NCI-H128 (cell line): ENCODE measurements around the gene KCTD12.

Experiments
- DNase-seq: peaks from one replicate; lab custom pipeline; 2025; ENCODE audit not compliant: unreplicated experiment; lab: John Stamatoyannopoulos, UW

The KCTD12 gene

DNA sequence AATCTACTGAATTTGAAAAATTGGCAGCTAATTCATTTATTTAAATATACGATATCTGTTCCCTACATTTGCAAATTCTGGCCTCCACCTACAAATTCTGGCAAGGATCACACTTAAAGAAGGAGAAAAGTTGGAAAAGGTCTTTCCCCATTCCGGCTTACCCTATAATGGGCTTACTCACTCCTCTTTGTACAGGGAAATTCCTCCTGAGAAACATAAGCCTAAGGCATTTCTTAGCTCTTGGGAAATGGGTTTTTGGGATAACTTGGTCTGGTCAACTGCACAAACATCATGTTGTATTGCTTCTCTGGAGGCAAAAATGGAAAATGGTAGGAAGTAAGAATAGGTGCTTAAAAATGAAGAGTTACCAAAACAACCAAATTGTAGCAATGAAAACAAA is 25.5 kb downstream of the KCTD12 start:
- DNase-seq, result no peak

DNA sequence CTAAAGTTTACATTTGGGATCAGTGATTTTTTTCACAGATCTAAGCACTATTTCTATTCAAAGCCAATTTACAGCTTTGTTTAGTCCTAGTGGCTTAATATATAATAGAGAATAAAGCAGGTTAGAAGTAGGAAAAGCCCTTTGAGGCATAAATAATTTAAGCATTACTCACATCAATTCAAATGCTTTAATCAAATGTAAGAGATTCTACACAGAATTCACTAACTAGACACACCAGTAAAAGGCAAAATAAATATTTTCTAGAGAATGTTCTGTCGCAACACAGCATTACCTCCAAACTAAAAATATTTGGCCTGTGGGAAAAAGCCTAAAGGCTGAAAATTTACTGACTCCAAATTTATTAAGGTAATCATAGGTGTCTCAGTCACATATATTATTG is 31.3 kb downstream of the KCTD12 start:
- DNase-seq, result no peak

DNA sequence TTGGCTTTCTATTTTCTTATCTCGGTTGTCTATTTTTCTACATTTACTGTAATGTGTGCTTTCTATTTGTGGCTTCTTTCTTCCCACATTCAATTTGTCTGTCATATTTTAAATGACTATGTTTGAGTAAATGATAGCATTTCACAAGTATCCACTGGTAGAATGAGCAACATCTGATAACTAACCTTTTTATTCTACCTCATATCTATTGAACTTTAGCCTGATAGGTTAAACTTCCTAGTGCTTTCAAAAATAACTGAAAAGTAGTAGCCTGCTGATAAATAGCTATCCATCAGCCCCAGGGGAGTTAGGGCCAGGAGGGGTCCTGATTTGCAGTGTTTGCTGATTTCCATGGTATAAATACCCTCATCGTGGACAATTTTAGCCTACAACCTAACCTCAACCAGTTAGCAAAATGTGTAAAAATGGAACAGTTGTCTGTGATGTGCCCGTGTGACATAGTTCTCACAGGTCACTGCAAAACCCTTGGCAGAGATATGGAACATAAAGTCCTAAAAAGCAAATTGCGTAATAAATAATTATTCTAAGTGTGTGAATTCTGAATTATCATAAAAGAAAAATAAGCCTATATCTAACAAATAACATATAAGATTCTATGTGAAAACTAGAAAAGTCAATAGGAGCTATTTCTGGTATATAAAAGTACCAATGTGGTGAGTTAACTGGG is 32.1 kb downstream of the KCTD12 start:
- no peak for DNase-seq

DNA sequence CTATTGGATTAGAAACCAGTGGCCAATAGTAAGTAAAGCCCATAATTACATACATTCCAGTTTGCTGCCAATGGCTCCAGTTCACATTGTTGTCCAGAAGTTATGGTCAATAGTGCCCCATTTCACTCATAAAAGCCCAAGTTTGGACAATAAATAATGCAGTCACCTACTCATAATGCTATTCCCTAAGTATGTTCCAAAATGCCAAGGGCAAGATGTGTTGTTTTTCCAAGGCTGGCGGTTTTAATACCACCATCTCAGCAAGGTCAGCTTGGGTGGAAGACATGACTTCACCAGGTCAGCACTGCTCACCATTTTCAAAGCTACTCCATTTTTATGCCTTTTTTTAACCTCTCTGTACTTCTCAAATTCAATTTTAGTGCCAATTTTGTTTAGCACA is 32.7 kb downstream of the KCTD12 start:
- no peak for DNase-seq

DNA sequence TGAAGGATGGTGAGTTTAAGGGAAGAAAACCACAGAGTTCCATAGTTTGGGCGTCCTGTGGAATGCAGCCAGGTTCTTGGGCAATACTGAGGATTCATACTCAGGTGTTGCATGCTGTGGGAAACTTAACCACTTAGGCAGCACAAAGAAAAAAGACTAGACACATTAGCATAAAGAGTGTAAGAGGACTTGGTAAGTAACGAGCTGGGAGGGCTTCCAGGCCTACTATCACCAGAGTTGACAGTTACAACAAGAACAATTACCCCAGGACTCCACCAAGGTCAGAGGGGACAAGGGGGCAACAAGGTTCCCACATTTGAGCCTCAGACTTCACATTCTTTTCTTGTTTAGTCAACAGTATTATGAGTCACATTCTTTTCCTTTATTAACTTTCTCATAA is 33.2 kb downstream of the KCTD12 start:
- no peak for DNase-seq

DNA sequence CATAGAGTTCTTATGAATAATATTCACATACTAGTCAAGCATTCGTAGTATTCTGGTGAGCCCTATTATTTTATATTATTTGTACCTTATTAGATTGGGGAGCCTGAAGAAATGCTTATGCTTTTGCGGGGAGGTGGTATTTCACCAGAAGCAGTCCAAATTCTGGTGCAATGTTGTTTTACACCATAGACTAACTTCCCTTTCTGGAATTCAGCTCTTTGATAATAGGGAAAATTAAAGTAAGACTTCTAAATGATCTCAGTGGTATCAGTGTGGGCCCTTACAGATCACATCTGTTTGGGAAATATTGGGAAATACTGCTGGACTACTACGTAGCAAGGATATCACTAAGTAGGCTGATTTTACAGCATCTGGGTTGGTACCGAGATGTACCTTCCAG is 34.2 kb downstream of the KCTD12 start:
- no peak for DNase-seq

DNA sequence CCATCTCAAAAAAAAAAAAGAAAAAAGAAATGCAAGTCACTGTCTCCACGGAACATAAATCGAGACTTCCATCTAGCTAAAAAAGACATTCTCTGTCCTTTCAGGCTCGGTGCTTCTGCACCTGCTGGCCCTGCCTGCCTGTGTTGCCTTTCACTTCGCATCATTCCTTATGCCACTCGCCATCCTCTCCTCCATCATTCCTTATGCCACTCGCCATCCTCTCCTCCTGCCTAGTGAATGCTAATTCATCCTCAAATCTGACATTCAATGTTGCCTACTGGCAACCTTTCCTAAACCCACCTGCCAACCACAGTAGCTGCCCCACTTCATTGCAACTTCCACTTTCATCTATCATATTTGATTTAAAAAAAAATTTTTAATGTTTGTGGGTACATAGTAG is 36.7 kb downstream of the KCTD12 start:
- DNase-seq, result no peak

DNA sequence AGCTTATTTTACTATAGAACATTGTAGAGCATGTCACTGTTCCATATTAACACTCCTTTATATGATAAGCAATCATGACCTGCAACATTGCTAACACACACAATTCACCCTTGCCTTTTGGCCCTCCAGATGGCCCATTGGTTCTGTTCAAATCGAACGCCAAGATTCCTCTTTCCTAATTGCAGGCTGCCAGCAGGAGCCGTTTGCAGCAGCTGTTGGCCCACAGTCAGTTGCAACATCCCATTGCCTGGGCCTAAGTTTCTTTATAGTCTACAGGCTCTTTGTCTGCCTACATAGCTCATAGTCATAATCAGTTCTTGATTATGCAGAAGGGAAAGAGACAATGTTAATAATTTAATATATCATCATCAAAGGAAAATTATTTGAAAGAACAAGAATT is 37.6 kb downstream of the KCTD12 start:
- no peak for DNase-seq

DNA sequence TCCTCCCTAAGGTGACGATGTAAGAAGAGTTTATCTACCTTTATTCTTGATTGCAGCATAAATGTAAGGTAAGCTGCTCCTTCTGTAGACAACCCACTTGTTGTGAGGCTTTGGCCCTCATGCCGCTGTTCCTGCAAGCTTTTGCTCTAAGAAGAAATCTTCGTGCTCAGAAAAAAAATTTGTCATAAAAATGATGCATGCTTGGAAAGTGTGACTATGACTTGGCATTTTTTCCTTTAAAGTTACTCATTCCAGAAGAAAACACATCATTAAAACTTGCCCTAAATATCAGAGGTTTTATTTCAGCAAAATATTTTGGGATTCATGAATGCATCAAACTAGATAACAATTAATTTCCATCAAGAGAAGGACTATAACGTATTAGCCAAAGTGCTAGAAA is 39.8 kb downstream of the KCTD12 start:
- DNase-seq, result no peak

DNA sequence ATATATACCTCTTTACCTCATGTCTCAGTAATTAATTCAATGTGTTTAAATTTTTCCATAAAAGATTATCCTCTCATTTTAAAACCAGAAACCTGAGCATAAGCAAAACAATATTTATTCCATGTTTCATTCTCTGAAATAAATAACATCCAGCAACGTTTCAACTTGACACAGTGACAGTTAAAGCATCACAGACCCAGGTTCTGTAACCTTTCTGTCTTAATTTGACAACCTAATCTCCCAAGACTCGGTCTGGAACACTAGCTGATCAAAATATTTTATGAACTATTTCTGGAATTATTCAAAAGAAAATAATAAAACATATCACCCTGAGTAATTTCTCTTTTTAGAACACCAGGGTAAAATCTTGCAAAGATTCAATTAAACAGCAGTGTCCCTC is 40.3 kb downstream of the KCTD12 start:
- no peak for DNase-seq

DNA sequence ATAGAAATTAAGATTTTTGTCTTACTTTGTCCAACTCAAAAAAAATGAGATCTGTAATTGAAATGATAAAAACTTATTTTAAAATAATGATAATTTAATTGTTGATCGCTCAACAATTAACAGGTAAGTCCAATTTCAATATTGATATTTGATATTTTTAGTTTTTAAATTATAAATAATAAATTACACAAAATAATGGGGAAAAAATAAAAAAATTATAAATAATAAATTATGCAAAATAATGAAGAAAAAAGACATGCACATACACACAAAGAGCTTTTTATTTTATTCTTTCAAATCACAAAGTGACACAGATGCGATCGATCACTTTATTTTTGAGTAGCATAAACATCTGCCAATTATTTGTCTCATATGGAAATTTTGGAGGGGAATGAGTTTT is 40.8 kb downstream of the KCTD12 start:
- no peak for DNase-seq

DNA sequence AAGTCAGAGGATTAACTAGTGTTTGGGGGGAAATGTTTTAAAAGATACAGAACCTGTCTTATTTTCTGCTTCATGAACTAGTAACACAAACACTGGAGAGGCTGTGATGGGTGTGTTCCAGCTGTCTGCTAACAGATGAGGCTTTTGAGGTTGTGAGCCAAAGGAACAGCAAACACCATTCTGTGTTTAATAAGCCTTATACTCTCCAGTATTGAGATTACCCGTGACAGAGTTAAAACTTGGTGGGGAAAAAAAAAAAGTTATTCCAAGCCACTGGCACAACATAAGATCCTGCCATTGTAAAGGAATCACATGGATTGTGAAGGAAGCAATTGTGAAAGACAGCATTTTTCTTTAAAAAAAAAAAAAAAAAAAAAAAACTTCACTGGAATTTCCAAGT is 48.4 kb downstream of the KCTD12 start:
- no peak for DNase-seq

DNA sequence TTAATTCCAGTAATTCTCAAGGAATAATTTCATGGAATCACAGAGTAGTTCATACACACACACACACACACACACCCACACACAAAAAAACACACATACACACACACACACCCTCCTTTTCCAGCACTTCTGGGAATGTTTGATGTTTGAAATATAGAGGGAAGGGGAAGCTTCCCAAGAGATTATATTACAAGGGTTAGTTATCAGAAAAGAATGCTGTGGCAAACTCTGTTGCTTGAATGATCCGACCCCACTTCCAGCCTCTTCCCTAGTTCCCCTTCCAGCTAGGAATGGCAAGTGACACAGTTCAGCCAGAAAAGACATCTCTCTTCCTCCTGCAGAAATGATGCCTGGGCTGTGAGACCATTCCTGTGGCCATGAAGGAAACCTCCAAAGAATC is 49.9 kb downstream of the KCTD12 start:
- DNase-seq, result no peak

DNA sequence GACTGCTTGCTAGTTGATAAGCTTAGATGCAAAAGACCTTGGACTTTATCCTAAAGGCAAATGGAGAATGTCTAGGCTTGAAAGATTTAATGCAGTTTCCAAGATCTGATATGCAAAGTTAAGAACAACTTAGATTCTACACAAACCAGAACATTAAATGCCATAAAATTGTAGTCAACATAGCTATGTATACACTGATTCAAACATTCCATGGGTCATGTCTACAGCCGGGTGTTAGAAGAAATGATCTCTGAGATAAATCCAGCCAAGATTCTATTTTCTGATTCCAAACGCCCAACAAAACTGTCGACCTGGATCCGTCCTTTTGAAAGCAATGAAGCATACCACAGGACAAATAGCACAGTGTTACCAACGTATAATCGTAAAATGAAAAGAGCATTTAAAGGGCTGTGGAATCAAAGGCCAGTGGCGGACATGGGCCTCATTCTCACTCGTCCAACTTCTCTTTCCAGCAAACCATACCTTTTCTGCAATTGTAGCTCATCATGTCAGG is 52.7 kb downstream of the KCTD12 start:
- no peak for DNase-seq

DNA sequence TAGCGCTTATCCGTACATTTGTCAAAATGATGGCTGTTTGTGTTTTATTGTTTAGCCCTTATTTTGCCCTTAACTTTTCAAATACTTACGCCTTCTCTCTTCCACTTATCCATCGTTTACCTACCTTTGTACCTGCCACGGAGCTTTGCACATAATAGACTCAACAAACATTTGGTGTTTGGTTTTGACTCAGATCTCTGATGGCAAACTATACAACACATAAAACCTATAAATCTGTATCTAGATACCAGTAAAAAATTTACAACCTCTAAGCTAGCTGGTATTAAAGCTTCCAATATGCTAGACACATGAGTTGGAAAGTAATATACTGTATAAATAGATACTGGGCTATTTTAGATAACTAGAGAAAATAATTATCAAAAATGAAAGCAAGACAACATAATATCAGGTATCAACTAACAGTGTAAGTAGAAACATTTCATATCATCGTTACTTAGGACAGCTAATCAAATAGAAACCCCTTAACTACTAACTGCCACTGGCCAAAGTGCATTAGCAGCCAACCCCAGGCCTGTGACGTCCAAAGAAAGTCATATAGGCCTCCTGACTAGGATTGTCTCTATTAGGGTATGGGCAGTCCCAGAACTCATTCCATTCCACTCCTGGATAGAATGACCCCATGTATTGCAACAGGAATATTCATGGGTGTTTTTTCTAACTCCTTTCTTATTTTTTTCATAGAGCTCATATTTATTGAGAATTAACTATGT is 53.8 kb downstream of the KCTD12 start:
- DNase-seq, result no peak

DNA sequence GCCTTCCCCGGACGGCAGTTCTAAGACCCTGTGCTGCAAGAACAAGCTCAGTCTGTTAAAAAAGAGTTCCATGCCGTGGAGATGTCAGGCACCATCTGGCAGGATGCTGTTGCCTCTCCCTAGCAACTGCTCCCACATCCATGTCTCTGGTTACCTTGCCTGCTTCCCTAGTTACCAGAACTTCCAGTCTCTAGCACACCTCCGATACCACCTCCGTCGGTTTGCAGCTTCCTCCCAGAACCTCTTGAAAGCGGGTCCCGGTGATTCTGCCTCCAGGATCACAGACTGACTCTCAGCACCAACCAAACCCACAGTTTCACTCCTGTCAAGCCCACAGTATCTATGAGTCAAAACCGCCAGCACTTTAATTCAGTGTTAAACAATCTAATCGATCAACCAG is 55.4 kb downstream of the KCTD12 start:
- DNase-seq, result no peak
